Activated naive CD8-positive, alpha-beta T cell treated with anti-CD3 and anti-CD28 coated beads, Interleukin-2, amount 10 ng/mL, durations not matched to agents 7 days and 5 days (primary cell): ENCODE measurements around the gene CLTCL1. TPM values are rescaled to one million over a fixed set of nuclear protein-coding genes. Genes with fewer than 3 reads are reported as not detected.
"Not testable (repeated sequence)": the region's sequence is repeated elsewhere in the genome, so short reads cannot be mapped to it uniquely, and the experiment has no call there.

Experiments
- ATAC-seq: fragments of 150-1000 bp; cut with Tn5 transposase; one replicate; pipeline ENCODE4 v1.10.0; 2021; ENCODE audit warnings: low read depth, moderate library complexity
- POLR2A ChIA-PET: fragments of 350-600 bp; sonication (Branson Sonifier 250); formaldehyde crosslinking; loops from one replicate; lab custom pipeline; 2021; ENCODE audit warnings: antibody characterized with exemption; lab: Charles Lee
- DNase-seq: peaks from one replicate; pipeline ENCODE4 v3.0.0; 2021
- H3K27ac Mint-ChIP-seq: one replicate; pipeline ENCODE4 v1.8.0; 2022; ENCODE audit warnings: mild to moderate bottlenecking, mixed read lengths
- H3K27me3 Mint-ChIP-seq: one replicate; pipeline ENCODE4 v1.8.0; 2022; ENCODE audit warnings: mild to moderate bottlenecking, moderate library complexity, mixed read lengths
- H3K36me3 Mint-ChIP-seq: one replicate; pipeline ENCODE4 v1.8.0; 2021; ENCODE audit warnings: mild to moderate bottlenecking, mixed read lengths
- H3K4me1 Mint-ChIP-seq: one replicate; pipeline ENCODE4 v1.8.0; 2021; ENCODE audit warnings: mixed read lengths
- H3K4me3 Mint-ChIP-seq: one replicate; pipeline ENCODE4 v1.8.0; 2022; ENCODE audit warnings: mild to moderate bottlenecking, moderate library complexity, mixed read lengths
- H3K9me3 Mint-ChIP-seq: one replicate; pipeline ENCODE4 v1.8.0; 2021; ENCODE audit warnings: mixed read lengths
- total RNA-seq, 2 experiments: library from RNA; stranded (reverse); gene quantifications; one replicate each; pipeline ENCODE4 v1.2.3, GENCODE V29; 2021

The CLTCL1 gene
- total RNA-seq, 2 experiments from 2014 or later, result 0.62 to 1.3 TPM

DNA sequence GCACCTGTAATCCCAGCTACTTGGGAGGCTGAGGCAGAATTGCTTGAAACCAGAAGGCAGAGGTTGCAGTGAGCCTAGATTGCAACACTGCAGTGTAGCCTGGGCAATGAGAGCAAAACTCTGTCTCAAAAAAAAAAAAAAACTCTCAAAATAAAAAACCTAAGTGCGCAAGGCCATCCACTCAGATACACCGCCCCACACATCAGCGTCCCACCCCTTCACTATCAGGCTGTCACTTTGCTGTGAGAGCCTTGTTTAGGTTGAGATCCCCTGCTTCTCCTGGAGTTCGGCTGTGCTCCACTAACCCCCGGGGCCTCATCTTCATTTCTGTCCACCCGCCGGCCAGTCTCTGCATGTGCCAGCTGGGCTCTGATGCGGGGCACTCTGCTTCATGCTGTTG lies 125.1 kb downstream of the CLTCL1 start:
- DNase-seq (no peak), ATAC-seq (no peak)
- POLR2A ChIA-PET, result no interaction called here
- Mint-ChIP-seq H3K27ac (no peak overlapping the region), H3K27me3 (peaks cover 53% of the 10 kb centered on the region), H3K4me1 (peaks cover 13% of the 10 kb centered on the region), H3K9me3 (no peaks in the 10 kb centered on the region), H3K4me3 (no peak overlapping the region), H3K36me3 (no peaks in the 10 kb centered on the region)

DNA sequence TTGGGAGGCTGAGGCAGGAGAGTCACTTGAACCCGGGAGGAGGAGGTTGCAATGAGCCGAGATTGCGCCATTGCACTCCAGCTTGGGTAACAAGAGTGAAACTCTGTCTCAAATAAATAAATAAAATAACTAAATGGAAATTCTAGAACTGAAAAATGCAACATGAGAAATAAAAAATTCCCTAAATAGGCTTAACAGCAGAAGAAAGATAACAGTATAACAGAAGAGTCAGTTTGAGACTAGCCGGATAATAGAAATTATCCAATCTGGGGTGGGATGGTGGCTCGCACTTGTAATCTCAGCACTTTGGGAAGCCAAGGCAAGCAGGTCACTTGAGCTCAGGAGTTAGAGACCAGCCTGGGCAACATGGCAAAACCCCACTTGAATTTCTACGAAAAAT lies 127.1 kb downstream of the CLTCL1 start:
- H3K36me3 Mint-ChIP-seq, result no peaks in the 10 kb centered on the region
- H3K27ac Mint-ChIP-seq, result no peak overlapping the region
- POLR2A ChIA-PET, result no interaction called here
- H3K4me1 Mint-ChIP-seq, result peaks cover 4% of the 10 kb centered on the region
- peaks cover 43% of the 10 kb centered on the region for H3K27me3 Mint-ChIP-seq
- DNase-seq (no peak), ATAC-seq (no peak)
- H3K9me3 Mint-ChIP-seq, result no peaks in the 10 kb centered on the region
- H3K4me3 Mint-ChIP-seq, result no peak overlapping the region

DNA sequence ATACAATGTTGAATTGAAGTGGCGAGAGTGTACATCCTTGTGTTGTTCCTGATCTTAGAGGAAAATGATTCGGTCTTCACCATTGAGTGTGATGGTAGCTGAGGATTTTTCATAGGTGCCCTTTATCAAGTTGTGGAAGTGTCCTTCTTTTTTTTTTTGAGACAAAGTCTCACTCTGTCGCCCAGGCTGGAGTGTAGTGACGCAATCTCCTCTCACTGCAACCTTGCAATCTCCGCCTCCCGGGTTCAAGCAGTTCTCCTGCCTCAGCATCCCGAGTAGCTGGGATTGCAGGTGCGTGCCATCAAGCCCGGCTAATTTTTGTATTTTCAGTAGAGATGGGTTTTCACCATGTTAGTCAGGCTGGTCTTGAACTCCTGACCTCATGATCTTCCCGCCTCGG lies 132.9 kb downstream of the CLTCL1 start:
- not testable (repeated sequence) for H3K4me1 Mint-ChIP-seq, H3K27ac Mint-ChIP-seq

DNA sequence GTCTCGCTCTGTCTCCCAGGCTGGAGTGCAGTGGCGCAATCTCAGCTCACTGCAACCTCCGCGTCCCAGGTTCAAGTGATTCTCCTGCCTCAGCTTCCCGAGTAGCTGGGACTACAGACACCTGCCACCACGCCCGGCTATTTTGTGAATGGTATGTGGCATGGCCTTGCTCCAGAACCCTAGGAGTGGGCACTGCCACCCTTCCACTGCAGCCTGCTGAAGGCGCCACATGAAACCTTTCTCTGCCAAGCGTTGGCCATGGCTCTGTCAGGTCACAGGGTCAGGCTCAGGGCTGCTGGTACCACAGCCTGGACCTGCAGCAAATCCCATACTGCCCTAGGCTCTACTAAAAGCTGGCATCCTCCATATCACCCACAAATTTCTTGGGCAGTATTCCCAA lies 135.4 kb downstream of the CLTCL1 start:
- POLR2A ChIA-PET, DNase-seq, H3K36me3 Mint-ChIP-seq, H3K27ac Mint-ChIP-seq, H3K4me1 Mint-ChIP-seq, H3K4me3 Mint-ChIP-seq, H3K9me3 Mint-ChIP-seq, ATAC-seq: not testable (repeated sequence)
- H3K27me3 Mint-ChIP-seq, result peaks cover 36% of the 10 kb centered on the region

More for the DNA sequence above, 132.9 kb downstream of the CLTCL1 start:
- ATAC-seq, POLR2A ChIA-PET, DNase-seq, H3K4me3 Mint-ChIP-seq, H3K36me3 Mint-ChIP-seq, H3K9me3 Mint-ChIP-seq: not testable (repeated sequence)
- H3K27me3 Mint-ChIP-seq, result peaks cover 16% of the 10 kb centered on the region

DNA sequence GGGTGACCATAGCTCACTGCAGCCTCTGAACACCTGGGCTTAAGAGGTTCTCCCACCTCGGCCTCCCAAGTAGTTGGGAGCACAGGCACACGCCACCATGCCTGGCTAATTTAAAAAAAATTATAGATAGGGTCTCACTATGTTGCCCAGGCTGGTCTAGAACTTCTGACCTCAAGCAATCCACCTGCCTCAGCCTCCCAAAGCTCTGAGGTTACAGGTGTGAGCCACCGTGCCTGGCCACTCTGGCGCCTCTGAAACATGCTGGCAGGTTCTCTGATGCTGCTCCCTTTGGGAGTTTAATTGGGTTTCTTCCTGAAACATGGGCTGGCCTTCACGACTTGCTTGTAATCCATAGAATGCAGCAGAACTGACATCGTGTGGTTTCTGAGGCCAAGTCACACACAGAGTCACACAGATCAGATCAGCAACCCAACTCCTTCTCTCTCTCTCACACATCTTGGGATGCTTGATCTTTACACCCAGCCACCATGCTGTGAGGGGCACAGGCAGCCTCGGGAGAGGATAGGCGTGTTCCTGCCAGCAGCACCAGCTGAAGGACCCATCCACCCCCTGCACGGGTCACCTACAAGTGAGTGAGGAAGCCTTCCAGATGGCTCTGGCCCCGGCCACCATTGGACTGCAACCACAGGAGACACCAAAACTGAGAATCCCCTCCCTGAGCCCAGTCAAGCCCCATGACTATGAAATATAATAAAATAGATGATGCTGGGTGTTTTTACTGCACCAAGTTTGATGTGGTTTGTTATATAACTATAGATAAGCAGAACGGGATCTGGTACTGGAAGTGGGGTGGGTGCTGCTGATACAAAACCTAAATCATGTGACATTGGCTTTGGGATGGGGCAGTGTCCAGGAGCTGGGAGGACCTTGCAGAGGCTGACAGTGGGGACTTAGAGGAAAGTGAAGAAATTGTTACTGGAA lies 138.3 kb downstream of the CLTCL1 start:
- DNase-seq (no peak), ATAC-seq (no peak)
- H3K9me3 Mint-ChIP-seq, result no peaks in the 10 kb centered on the region
- H3K27me3 Mint-ChIP-seq, result peaks cover 50% of the 10 kb centered on the region
- no peak overlapping the region for H3K4me3 Mint-ChIP-seq
- POLR2A ChIA-PET, result interaction anchor here (0.6 kb wide), 1 partner anchor 59 kb away, joined by 3 read pairs; no protein-coding TSS in a partner anchor
- H3K4me1 Mint-ChIP-seq, result peaks cover 6% of the 10 kb centered on the region
- H3K36me3 Mint-ChIP-seq, result no peaks in the 10 kb centered on the region
- no peak overlapping the region for H3K27ac Mint-ChIP-seq

DNA sequence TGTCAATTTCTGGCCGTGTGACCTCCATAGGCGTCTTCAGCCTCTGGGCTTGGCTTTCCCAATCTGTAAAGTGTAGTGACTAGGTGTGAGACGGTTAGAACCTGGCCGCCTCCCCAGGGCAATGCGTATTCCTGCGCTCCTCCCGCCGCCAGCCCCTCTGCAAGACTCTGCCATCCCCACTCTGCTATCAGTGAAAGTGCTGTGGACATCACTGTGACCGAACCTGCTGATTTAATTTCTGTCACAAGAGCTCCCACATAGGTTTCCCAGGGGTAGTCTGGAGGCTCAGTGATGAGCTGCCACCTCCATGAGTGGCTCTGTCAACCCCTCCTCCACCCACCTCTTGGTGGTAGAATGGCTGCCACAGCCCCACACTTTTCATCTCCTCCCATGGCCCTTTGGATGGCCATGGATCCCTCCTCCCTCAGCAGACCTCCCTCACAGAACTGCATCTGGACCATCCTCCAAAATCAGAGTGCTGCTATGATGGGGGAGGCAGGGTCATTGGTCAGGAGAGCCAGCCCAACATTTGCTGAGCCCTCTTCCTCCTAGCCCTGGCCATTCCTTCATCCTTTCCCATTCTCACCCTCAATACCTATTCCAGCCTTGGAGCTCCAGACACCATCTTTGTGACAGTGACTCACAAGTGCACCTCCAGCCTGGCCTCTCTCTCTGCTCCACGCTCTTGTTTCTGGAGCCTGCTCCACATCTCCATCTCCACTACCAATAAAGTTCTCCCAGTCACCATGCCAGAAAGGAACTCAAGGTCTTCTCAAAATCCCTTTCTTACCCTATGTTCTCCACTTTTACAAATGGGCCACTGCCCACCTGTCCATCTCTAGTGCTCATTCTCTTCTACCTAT lies 140.0 kb downstream of the CLTCL1 start:
- Mint-ChIP-seq H3K36me3 (no peaks in the 10 kb centered on the region), H3K4me1 (peaks cover 6% of the 10 kb centered on the region), H3K9me3 (no peaks in the 10 kb centered on the region), H3K27ac (peak overlapping the region; percentile 3), H3K4me3 (peak overlapping the region; percentile 71), H3K27me3 (peaks cover 64% of the 10 kb centered on the region)
- POLR2A ChIA-PET, result no interaction called here
- ATAC-seq (no peak), DNase-seq (no peak)

DNA sequence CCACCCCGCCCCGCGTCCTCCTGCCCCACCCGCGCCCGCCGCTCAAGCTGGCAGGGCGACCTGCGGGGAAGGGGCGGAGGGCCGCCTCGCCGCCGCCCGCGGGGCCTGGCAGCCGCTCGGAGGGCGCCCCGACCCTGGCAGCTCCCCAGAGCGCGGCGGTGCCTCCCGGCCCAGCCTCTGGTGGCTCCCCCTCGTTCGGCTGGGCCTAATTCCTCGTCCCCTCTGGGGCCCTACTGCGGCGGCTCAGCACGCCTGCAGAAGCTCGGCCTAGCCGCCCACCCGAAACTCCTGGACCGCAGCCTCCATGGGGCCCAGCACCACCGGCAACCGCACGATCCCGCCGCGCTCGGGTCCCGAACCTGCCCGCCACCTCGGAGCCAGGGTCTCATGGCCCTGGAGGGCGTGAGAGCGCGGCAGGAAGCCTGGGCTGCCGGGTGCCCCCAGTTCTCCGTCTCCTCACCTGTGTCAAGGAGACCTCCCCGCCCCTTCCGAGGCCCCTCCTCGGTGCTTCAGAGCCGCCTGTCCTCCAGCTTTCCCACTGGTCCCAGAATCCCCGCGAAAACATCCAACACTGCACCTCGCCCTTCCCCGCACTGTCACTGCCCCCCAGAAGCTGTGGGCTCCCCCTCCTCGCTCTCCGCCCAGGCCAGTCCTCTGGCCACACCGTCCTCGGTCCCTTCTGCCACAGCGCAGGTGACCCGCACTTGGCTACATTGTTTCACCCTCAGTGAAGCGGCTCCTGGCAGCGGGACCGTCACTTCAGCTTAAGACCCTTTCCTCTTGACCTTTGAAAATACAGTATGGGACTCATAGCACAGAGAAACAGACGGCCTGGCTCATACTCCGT lies 140.8 kb downstream of the CLTCL1 start:
- POLR2A ChIA-PET, result interaction anchor here (1.1 kb wide), 1 partner anchor 17 kb away, joined by 3 read pairs; no protein-coding TSS in a partner anchor
- H3K36me3 Mint-ChIP-seq, result no peaks in the 10 kb centered on the region
- peaks cover 6% of the 10 kb centered on the region for H3K4me1 Mint-ChIP-seq
- H3K9me3 Mint-ChIP-seq, result no peaks in the 10 kb centered on the region
- peak overlapping the region; percentile 3 for H3K27ac Mint-ChIP-seq
- ATAC-seq (no peak), DNase-seq (no peak)
- H3K27me3 Mint-ChIP-seq, result peaks cover 70% of the 10 kb centered on the region
- H3K4me3 Mint-ChIP-seq, result peak overlapping the region; percentile 71

DNA sequence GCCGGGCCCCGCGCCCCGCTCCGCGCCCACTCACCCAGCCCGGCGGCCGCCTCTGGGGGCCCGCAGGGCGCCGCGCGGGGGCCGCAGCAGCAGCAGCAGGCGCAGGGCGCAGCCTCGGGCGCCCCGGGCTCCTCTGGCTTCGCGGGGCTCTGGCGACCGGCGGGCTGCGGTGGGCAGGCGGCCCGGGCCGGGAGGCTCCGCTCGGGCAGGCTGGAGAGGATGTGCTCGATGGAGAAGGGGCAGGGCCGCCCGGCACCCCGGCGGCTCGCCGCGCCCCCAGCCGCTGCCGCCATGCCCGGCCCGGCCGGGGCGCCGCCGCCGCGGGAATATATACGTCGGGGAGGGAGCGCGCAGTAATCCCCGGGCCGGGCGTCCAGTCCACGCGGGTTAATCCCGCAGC lies 141.5 kb downstream of the CLTCL1 start, which contains the start of gene GSC2:
Gene GSC2, minus strand, starts transcription at position 302 of the 400 bp plus-strand sequence. Its CDS starts 9 bp downstream, at position 293.
- POLR2A ChIA-PET, result interaction anchor here (1.1 kb wide), 1 partner anchor 18 kb away, joined by 3 read pairs; no protein-coding TSS in a partner anchor
- Mint-ChIP-seq H3K4me3 (peak within 1 kb of the TSS; percentile 71), H3K9me3 (no peaks in the 10 kb centered on the region), H3K36me3 (no peaks in the 10 kb centered on the region), H3K4me1 (peaks cover 6% of the 10 kb centered on the region), H3K27me3 (peaks cover 70% of the 10 kb centered on the region), H3K27ac (peak within 1 kb of the TSS; percentile 3)
- ATAC-seq (peak; percentile 5), DNase-seq (no peak)

DNA sequence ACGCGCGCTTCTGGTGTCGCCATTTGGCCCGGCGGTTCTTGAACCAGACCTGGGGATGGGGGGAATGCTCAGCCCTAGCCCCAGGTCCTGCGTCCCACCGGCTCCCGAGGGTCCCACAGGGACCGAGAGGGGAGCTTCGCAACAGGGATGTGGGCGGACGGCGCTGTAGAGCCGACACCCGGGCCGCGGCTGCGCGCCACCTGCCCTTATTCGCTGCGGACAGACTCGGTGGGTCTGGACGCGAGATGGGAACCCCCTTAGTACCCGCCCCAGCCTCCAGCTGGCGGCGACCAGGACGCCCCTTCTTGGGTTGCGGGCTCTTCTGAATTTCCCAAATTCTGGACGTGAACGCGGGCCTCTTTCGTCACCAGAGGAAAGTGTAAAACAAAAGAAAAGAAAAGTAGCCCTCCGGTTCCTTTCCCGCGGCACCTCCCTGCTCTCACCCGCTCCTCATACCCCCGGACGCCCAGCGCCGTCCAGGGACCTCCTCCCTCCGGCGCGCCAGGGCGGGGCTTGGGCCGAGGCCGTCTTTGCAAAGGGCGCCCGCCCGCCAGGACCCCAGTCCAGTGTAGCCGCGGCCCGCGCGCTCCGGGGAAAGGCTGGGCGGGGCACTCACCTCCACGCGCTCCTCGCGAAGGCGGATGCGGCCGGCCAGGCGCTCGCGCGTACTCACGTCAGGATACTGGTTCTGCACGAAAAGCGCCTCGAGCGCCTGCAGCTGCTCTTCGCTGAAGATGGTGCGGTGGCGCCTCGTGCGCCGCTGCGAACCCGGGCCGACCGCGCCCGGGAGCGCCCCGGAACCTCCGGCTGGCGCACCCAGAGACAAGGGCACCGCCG lies 142.3 kb downstream of the CLTCL1 start:
- Mint-ChIP-seq H3K4me1 (peaks cover 8% of the 10 kb centered on the region), H3K27me3 (peaks cover 67% of the 10 kb centered on the region), H3K9me3 (no peaks in the 10 kb centered on the region), H3K36me3 (no peaks in the 10 kb centered on the region), H3K27ac (no peak overlapping the region), H3K4me3 (peak overlapping the region; percentile 61)
- POLR2A ChIA-PET, result interaction anchor here (1.0 to 1.2 kb wide), 2 partner anchors 24 to 282 kb away, joined by 3 read pairs; partner anchors contain the start of gene HIRA
- ATAC-seq (peak; percentile 36), DNase-seq (peak; percentile 75)

DNA sequence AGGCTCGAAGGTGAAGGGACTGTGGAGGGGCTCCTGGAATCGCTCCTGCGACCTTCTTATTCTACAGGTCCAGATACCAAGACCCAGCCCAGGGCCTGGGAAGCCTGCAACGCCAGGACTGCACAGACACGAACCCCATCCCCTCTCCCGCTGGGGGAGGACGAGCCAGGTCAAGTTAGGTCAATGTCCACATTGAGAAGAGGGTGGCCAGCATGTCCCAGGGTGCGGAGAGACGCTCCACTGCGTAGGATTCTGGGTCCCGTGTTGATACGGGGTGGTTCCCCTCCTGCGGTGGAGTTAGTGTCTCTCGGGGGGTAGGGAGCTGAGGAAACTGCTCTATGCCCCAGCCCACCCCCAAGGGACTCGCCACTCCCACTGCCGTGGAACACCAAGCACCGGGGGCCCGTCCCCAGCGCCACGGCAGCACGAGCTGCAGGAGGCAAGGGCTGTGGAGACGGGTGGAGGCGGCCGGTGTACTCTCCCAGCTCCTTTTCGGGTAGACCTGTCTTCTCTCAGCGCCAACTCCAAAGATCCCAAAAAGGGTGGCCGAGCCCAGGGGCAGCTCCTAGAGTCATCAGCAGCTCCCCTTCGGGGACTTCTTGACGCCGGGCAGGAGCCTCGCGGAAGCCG lies 143.0 kb downstream of the CLTCL1 start:
- peaks cover 13% of the 10 kb centered on the region for H3K4me1 Mint-ChIP-seq
- no peak overlapping the region for H3K27ac Mint-ChIP-seq
- no peaks in the 10 kb centered on the region for H3K9me3 Mint-ChIP-seq
- no peaks in the 10 kb centered on the region for H3K36me3 Mint-ChIP-seq
- ATAC-seq (no peak), DNase-seq (no peak)
- POLR2A ChIA-PET, result interaction anchor here (1.0 to 1.2 kb wide), 2 partner anchors 25 to 283 kb away, joined by 3 read pairs; partner anchors contain the start of gene HIRA
- peak overlapping the region; percentile 61 for H3K4me3 Mint-ChIP-seq
- peaks cover 64% of the 10 kb centered on the region for H3K27me3 Mint-ChIP-seq

DNA sequence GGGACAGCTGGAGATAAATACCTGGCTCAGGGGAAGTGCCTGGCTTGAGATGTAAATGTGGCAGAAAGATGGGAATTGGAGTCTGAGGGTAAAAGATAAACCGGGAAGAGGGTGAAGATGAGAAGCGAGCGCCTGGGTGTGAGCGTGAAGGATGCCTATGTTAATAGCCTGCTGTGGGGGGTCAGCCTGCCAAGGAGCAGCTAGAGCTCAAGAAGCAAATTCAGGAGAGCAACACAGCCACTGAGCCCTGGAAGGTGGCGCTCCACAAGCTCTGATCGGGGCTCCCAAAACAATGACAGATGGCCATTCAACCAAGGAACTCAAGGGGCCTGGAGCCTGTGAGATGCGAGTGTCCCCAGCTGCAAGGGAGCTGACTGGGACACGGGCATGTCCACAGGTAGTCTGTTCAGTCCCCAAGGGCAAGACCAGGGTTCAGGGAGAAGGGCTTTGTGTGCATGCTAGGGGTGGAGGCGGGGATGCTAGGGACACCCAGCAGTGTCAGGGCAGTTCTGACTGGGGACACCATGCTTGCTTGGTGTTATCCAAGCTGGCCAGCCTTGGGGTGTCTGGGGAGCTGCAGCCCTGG lies 144.2 kb downstream of the CLTCL1 start:
- POLR2A ChIA-PET, result interaction anchor here (1.1 to 1.2 kb wide), 2 partner anchors 25 to 31 kb away, joined by 3 read pairs; partner anchors contain the start of genes DGCR2 and SLC25A1
- Mint-ChIP-seq H3K27me3 (peaks cover 52% of the 10 kb centered on the region), H3K4me1 (peaks cover 17% of the 10 kb centered on the region), H3K4me3 (no peak overlapping the region), H3K9me3 (no peaks in the 10 kb centered on the region), H3K36me3 (no peaks in the 10 kb centered on the region), H3K27ac (no peak overlapping the region)
- no peak for DNase-seq
- ATAC-seq, result no peak
